Omental fat pad (tissue), 4 donors: Measurements from ENCODE around the gene C6orf15. TPM values are rescaled to one million over a fixed set of nuclear protein-coding genes. Genes with fewer than 3 reads are reported as not detected.

Experiments
- ATAC-seq: fragments of 150-250 bp; one replicate; pipeline ENCODE4 v1.9.1; 2016; ENCODE audit warnings: mild to moderate bottlenecking, moderate library complexity; ENCODE audit not compliant: low FRiP score
- DNase-seq: peaks from one replicate; pipeline ENCODE4 v3.0.0-alpha.2; 2019; ENCODE audit warnings: low spot score
- total RNA-seq, 4 donors: library from RNA; depleted of rRNA; stranded (reverse); fragments of >200 nt; gene quantifications; one replicate each; pipeline ENCODE4 v1.1.0, GENCODE V29; 2016
- TF ChIP-seq, protein P1 (sequence below), 3 donors: fragments of 450-650 bp; IDR thresholded peaks; one replicate each; pipeline ENCODE4 v1.5.1; 2016 to 2017; ENCODE audit warnings: antibody characterized with exemption in 3 of 3, mild to moderate bottlenecking in 3 of 3, moderate library complexity in 2 of 3

C6orf15 gene
- total RNA-seq, 4 donors from 2014 or later: not detected

- no peak for DNase-seq
- no peak for ATAC-seq
- TF ChIP-seq, protein P1, sequence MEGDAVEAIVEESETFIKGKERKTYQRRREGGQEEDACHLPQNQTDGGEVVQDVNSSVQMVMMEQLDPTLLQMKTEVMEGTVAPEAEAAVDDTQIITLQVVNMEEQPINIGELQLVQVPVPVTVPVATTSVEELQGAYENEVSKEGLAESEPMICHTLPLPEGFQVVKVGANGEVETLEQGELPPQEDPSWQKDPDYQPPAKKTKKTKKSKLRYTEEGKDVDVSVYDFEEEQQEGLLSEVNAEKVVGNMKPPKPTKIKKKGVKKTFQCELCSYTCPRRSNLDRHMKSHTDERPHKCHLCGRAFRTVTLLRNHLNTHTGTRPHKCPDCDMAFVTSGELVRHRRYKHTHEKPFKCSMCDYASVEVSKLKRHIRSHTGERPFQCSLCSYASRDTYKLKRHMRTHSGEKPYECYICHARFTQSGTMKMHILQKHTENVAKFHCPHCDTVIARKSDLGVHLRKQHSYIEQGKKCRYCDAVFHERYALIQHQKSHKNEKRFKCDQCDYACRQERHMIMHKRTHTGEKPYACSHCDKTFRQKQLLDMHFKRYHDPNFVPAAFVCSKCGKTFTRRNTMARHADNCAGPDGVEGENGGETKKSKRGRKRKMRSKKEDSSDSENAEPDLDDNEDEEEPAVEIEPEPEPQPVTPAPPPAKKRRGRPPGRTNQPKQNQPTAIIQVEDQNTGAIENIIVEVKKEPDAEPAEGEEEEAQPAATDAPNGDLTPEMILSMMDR (IDR thresholded peaks at IDR 0.05): no peak
These were observed 28.5 kb downstream of the C6orf15 start for GRCh38 chr6:31083742-31084354.

DNA sequence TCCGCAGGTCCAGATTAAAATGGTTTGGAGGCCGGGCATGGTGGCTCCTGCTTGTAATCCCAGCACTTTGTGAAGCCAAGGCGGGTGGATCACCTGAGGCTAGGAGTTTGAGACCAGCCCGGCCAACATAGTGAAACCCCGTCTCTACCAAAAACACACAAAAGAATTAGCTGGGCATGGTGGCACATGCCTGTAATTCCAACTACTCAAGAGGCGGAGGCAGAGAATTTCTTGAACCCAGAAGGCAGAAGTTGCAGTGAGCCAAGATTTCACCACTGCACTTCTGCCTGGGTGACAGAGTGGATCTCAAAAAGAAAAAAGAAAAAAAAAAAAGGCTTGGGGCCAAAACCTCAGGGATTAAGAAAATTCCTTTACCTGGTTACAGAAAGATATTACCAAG is 30.5 kb downstream of the C6orf15 start:
- ATAC-seq (no peak), DNase-seq (no peak)
- TF ChIP-seq, protein P1 (IDR thresholded peaks at IDR 0.05): no peak

DNA sequence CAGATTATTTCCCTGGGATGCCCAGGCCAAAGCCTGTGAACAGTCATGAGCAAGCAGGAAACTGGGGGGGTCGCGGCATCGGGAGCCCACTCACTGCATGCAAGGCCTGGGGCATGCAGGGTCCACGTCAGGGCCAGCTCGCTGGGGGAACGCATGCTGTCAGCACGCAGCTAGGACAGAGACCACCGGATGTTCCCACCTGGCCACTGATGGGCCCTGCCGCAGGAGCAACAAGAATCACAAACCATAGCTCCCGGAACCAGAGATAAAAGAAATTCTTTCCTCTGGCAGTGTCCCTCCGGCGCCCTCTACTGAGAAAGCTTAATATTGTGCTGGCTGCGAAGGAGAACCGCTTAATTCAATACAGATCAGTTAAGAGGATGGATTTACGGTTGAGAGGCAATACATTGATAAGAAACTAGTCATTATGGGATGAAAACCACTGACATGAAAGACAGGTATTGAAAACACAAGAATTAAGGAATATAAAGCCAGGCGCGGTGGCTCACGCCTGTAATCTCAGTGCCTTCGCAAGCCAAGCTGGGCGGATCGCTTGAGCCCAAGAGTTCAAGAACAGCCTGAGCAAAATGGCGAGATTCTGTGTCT is 32.6 kb downstream of the C6orf15 start:
- no peak for DNase-seq
- ATAC-seq: peak; percentile 59
- TF ChIP-seq, protein P1 (IDR thresholded peaks at IDR 0.05): peak in 1 of 3 donors; percentile 29

DNA sequence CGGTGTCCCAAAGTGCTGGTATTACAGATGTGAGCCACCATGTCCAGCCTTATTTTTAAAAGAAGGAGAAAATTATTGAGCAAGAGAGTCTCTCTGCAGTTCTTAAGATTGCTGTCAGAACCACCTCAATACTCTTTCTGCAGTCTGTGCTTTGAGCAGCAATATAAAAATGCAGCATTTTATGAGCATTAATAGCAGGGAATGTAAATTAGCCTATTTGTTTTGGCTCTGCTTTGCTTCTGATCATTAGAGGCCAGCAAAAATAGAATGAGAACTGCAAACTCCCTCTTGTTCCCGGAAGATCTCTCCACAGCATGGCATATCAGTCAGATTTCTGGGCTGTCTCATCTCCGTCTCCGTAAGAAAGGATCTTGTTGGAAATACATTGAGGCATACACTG is 35.8 kb downstream of the C6orf15 start:
- DNase-seq (no peak), ATAC-seq (no peak)
- TF ChIP-seq, protein P1 (IDR thresholded peaks at IDR 0.05): no peak

GRCh38 chr6:31075528-31075927 is 36.8 kb downstream of the C6orf15 start:
- TF ChIP-seq, protein P1 (IDR thresholded peaks at IDR 0.05): no peak
- no peak for ATAC-seq
- DNase-seq: no peak

DNA sequence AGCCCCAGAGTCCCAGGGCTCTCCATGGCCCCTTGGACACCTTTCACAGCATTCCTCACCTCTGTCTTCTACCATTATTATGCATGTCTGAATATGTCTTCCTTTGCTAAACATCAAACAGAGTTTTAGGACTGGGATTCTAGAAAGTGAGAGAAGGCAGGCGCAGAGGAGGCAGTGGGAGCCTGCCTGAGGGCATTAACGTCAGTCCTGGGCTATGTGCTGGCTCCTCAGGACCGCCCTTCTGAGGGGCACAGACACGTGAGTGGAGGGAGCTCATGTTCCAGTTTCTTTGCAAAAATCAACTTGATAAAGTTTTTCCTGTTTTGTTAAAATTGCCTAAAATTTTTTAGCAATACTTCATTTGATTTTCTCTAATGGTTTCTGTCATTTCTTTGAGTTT is 38.0 kb downstream of the C6orf15 start:
- ATAC-seq (no peak), DNase-seq (no peak)
- TF ChIP-seq, protein P1 (IDR thresholded peaks at IDR 0.05): no peak

DNA sequence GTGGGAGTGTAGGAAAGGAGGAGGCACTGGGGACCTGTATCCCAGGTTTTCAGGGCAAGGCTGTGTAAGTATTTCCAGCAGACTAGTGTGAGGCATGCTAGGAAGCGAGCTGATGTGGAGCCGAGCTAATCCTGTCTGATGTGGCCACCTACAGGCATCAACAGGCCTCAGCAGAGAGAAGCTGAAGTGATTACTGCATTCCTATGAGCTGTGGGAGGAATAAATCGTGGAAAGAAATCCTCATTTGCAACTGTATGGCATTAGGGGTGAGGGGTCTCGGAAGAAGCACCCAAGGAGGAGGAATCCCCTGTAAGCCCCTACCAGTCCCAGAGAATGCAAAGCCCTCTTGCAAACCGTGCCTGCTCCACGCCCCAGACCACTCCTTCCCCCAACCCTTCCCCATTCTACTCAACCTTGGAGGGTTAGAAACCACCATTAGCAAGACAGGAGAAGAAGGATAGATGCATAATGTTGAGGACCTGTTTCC is 41.6 kb downstream of the C6orf15 start:
- TF ChIP-seq, protein P1 (IDR thresholded peaks at IDR 0.05): no peak
- DNase-seq: no peak
- peak; percentile 91 for ATAC-seq
